T-helper 17 cell (primary cell): ENCODE data around the gene ZNF800. TPM values are rescaled to one million over a fixed set of nuclear protein-coding genes. Genes with fewer than 3 reads are reported as not detected.
"Not testable (repeated sequence)": the region's sequence is repeated elsewhere in the genome, so short reads cannot be mapped to it uniquely, and the experiment has no call there.

Experiments used
- ATAC-seq: fragments of 150-1000 bp; cut with Tn5 transposase; 2 replicates; pipeline ENCODE4 v1.10.0; 2021; ENCODE audit warnings: mild to moderate bottlenecking, moderate library complexity
- DNase-seq, 3 donors: peaks; one replicate each; pipeline versions ENCODE4 v3.0.0 to v3.0.0-alpha.2; 2020 to 2021
- H3K9me3 ChIP-seq: one replicate; pipeline ENCODE4 v1.7.0; 2013; ENCODE audit warnings: low read length, mild to moderate bottlenecking; ENCODE audit not compliant: control insufficient read depth, poor library complexity, severe bottlenecking
- H3K27ac Mint-ChIP-seq: one replicate; pipeline ENCODE4 v1.8.0; 2022; ENCODE audit warnings: mild to moderate bottlenecking, moderate library complexity, mixed read lengths
- H3K27me3 Mint-ChIP-seq: one replicate; pipeline ENCODE4 v1.8.0; 2022; ENCODE audit warnings: mixed read lengths
- H3K36me3 Mint-ChIP-seq: one replicate; pipeline ENCODE4 v1.8.0; 2022; ENCODE audit warnings: low read depth, mixed read lengths
- H3K4me1 Mint-ChIP-seq: one replicate; pipeline ENCODE4 v1.8.0; 2022; ENCODE audit warnings: mild to moderate bottlenecking, mixed read lengths
- H3K4me3 Mint-ChIP-seq: one replicate; pipeline ENCODE4 v1.8.0; 2022; ENCODE audit warnings: mild to moderate bottlenecking, moderate library complexity, mixed read lengths
- total RNA-seq, 4 donors: library from RNA in 2 of 4; stranded (reverse) in 2 of 4; gene quantifications; one replicate each; pipeline ENCODE4 v1.2.3 and lab custom pipeline; 2022 to 2026

Gene ZNF800
- total RNA-seq, 2 donors from 2014 or later = 67.2 to 70.1 TPM

DNA sequence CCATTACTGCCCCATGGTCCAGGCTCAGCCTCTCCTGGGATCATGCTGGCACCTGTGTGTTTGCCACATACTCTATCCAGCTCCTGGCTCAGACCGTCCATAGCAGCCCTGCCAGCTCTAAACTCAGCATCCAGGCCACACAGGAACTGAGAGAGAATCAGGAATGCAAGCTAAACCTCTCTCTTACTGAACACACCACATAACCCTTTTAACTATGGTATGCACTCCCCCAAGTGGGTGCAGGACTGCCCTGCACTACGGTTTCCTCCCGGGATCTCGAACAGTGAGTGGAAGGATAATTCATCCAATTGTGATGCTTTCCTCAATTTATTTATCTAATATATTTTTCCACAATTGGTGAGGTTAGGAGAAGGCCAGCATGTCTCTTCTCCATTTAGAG lies 17.1 kb upstream of the ZNF800 start:
- Mint-ChIP-seq H3K4me1 (peaks cover 25% of the 10 kb centered on the region), H3K36me3 (peaks cover 4% of the 10 kb centered on the region), H3K27me3 (peaks cover 10% of the 10 kb centered on the region), H3K4me3 (no peak overlapping the region), H3K27ac (no peak overlapping the region)
- H3K9me3 ChIP-seq = no peaks in the 10 kb centered on the region
- DNase-seq (no peak), ATAC-seq (no peak)

DNA sequence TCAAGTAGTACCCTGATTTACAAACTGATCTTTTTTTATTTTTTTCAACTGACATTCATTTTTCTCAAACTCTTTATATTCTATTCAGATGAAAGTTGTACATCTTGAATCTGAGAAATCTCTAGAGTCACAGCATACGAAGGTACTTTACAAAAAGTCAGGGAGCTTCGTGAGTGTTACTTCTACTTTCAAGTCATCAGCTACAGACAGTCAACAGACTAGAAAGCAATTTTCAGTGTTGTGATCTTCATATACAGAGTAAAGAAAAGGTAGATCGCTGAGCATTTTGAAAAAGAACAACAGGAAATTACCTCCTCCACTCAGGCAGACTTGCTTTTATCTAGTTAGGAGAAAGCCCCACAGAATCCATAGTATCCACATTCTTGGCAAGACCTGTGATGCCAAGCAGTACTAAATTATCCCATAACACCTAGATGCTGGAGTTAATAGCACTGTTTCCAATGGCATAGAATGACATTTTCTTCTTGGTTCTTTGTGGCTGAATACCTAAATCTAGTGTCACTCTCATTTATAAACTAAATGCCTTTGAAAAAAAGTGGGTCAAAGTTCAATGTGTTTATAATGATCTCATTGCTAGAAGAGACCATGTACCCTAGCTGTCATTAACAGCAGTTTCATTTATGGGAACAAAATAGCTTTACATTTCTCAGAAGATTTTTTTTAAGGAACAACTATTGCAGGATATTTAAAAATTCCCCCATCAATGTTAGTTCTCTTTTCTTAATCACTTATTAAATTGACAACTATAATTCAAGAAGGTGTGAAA lies 12.0 kb upstream of the ZNF800 start:
- Mint-ChIP-seq H3K27me3 (peaks cover 16% of the 10 kb centered on the region), H3K4me3 (no peak overlapping the region), H3K4me1 (peaks cover 13% of the 10 kb centered on the region), H3K27ac (peak overlapping the region; percentile 37), H3K36me3 (peaks cover 2% of the 10 kb centered on the region)
- DNase-seq (no peak), ATAC-seq (peak; percentile 41)
- no peaks in the 10 kb centered on the region for H3K9me3 ChIP-seq

DNA sequence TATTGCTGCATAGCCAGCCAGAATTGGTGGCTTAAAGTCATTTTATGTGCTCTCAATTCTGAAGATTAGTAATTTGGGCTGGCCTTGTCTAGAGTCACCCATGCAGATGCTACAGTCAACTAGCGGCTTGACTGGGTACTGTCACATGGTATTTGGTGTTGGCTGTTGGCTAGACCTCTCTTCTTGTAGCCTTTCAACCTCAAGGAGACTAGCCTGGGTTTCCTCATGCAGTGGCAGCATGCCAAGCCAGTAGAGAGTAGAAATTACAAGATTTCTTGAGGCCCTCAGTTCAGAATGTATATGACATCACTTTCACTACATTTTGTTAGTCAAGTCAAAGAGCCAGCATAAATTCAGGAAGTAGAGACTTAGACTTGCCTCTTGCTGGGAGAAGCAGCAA lies 3.7 kb upstream of the ZNF800 start:
- DNase-seq = no peak
- Mint-ChIP-seq H3K4me3 (no peak overlapping the region), H3K36me3 (peaks cover 3% of the 10 kb centered on the region), H3K27me3 (peaks cover 7% of the 10 kb centered on the region), H3K4me1 (peaks cover 12% of the 10 kb centered on the region), H3K27ac (no peak overlapping the region)
- no peaks in the 10 kb centered on the region for H3K9me3 ChIP-seq
- ATAC-seq = no peak

DNA sequence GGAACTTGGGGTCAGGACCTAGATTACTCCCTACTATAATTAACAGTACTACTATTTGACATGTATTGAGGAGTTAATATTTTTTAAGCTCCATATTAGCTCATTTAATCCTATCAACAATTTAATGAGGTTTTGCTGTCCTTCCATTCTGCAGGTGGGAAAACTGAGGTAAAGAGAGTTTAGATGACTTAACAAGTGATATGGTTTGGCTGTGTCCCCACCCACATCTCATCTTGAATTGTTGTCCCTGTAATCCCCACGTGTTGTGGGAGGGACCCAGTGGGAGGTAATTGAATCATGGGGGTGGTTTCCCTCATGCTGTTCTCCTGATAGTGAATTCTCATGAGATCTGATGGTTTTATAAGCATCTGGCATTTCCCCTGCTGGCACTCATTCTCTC lies 2.6 kb upstream of the ZNF800 start:
- not testable (repeated sequence) for H3K4me3 Mint-ChIP-seq, H3K27ac Mint-ChIP-seq, H3K27me3 Mint-ChIP-seq, H3K36me3 Mint-ChIP-seq, DNase-seq, H3K9me3 ChIP-seq, ATAC-seq
- H3K4me1 Mint-ChIP-seq = peaks cover 20% of the 10 kb centered on the region

DNA sequence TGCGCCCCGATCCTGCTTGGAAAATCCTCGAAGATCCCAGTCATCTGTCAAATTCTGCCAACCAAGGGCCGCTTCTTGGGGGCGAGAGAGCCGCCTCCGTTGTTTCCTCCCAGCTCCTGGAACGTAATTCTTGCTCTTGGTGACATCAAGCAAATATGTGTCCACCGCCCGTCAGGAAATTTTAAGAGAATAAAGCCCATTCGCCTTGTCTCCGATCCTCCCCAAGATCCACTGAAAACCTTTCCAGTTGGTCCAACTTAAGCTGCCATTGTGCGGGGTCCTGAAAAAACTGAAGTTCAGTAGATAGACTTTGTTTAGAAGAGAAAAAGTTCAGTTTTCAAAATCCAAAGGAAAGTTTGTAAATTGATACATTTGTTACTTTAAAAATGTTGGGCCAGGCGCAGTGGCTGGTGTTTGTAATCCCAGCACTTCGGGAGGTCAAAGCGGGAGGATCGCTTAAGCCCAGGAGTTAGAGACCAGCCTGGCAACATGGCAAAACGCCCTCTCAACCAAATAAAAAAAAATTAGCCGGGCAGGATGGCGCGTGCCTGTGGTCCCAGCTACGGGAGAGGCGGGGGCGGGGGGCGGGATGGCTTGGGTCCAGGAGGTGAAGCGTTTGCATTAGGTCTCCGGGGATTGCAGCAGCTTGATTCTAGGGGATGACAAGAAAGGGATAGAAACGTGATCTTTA lies 1.0 kb upstream of the ZNF800 start:
- H3K4me1 Mint-ChIP-seq = peaks cover 30% of the 10 kb centered on the region
- H3K9me3 ChIP-seq = no peaks in the 10 kb centered on the region
- H3K27ac Mint-ChIP-seq = peak overlapping the region; percentile 92
- peak overlapping the region; percentile 98 for H3K4me3 Mint-ChIP-seq
- H3K27me3 Mint-ChIP-seq = no peaks in the 10 kb centered on the region
- ATAC-seq = no peak
- DNase-seq = no peak
- peaks cover 6% of the 10 kb centered on the region for H3K36me3 Mint-ChIP-seq

GRCh38 chr7:127392182-127392565 lies 334 bp downstream of the ZNF800 start:
- peak; percentile 77 for ATAC-seq
- DNase-seq = peak; percentile 57 to 58 (median 58)
- H3K4me1 Mint-ChIP-seq = peaks cover 40% of the 10 kb centered on the region
- H3K27me3 Mint-ChIP-seq = no peaks in the 10 kb centered on the region
- H3K27ac Mint-ChIP-seq = peak overlapping the region; percentile 92
- peak overlapping the region; percentile 98 for H3K4me3 Mint-ChIP-seq
- H3K36me3 Mint-ChIP-seq = peaks cover 9% of the 10 kb centered on the region
- H3K9me3 ChIP-seq = no peaks in the 10 kb centered on the region

- ATAC-seq (peak; percentile 52), DNase-seq (peak; percentile 32 to 38 (median 36))
- Mint-ChIP-seq H3K36me3 (peaks cover 9% of the 10 kb centered on the region), H3K4me3 (peak overlapping the region; percentile 98), H3K4me1 (peaks cover 41% of the 10 kb centered on the region), H3K27ac (peak overlapping the region; percentile 92), H3K27me3 (no peaks in the 10 kb centered on the region)
- H3K9me3 ChIP-seq = no peaks in the 10 kb centered on the region
Measured at GRCh38 chr7:127391591-127392181, 822 bp downstream of the ZNF800 start.

DNA sequence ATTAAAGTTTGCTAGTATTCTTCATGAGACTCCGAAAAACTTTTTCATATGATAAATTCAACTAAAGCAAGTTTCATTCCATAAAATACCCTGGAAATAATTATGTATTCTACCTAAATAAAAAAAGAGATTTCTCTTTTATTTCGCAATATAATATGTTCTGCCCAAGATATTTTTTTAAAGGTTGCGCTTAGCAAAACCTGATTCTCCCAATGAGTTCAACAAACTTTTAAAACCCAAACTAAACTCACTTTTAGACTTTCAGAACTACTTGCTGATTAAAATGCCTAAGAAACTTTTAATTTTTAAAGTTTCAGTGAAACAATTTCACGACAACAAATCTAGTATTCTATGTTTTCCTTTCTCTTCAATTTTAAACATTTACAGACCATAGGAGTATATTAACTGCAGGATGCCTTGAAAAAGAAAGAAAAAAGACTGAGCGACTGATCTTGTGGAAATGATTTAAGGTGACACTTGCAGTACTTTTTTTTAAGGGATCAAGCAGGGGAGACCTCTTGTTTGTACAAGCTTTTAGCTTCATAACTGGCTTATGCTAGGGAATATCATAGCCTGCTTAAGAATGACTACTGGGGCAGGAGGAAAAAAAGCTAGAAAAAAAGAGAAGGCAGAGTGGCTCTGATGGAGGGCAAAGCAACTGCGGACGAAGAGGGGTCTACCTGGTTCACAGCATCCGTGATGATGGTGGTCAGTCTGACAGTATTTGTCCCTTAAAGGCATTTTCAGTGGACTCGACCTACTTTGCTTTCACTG lies 1.5 kb downstream of the ZNF800 start:
- peaks cover 44% of the 10 kb centered on the region for H3K4me1 Mint-ChIP-seq
- ATAC-seq (no peak), DNase-seq (no peak)
- H3K27ac Mint-ChIP-seq = peak overlapping the region; percentile 92
- H3K9me3 ChIP-seq = no peaks in the 10 kb centered on the region
- H3K4me3 Mint-ChIP-seq = peak overlapping the region; percentile 98
- H3K36me3 Mint-ChIP-seq = peaks cover 9% of the 10 kb centered on the region
- H3K27me3 Mint-ChIP-seq = no peaks in the 10 kb centered on the region

DNA sequence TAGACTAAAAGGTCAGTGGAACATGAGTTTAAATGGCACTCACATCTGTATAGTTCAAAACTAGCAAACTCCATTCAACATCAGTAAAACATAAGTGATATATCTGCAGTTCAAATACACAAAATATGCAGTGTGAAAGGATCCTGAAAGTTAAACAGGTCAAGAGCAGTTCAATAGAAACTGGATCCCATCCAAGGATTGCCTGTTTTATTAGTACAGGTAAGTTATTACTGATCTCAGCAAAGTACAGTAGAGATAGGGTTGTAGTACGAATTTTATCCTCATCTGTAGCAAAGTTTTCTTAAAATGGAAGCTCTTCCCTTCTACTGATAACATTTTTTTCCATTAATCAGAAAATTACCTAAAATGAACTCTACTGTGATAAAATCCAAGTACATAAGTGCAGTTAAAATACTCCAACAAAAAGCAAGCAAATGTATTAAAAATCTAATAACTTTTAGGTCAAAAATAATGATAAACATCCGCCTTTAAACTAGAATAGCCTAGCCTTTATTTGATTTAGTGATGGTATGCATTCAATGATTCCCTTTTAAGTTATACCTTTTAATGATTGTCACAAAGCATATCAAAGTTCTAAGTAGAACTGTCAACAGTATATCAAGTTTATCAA lies 2.2 kb downstream of the ZNF800 start:
- peak overlapping the region; percentile 33 for H3K4me3 Mint-ChIP-seq
- DNase-seq (no peak), ATAC-seq (no peak)
- H3K36me3 Mint-ChIP-seq = peaks cover 9% of the 10 kb centered on the region
- no peaks in the 10 kb centered on the region for H3K9me3 ChIP-seq
- H3K4me1 Mint-ChIP-seq = peaks cover 47% of the 10 kb centered on the region
- H3K27me3 Mint-ChIP-seq = no peaks in the 10 kb centered on the region
- peak overlapping the region; percentile 92 for H3K27ac Mint-ChIP-seq

DNA sequence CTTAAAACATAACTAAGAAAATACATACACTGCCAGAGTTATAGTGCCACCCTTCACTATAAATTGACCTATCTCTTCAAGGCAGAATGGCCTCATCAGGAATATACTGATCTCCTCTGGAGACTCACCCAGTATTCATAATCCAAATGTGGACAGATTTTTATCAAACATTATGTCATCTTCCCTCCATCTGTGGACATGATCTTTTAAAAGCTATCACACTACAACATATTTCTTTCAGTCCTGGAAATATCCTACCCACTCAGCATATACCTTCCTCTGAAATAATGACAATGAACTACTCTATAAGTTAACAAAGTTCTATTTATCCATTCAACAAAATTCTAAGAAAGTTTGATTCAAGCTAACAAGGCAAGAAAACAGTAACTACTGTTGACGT lies 3.2 kb downstream of the ZNF800 start:
- H3K9me3 ChIP-seq = no peaks in the 10 kb centered on the region
- Mint-ChIP-seq H3K27ac (peak overlapping the region; percentile 70), H3K36me3 (peaks cover 9% of the 10 kb centered on the region), H3K4me1 (peaks cover 47% of the 10 kb centered on the region), H3K4me3 (no peak overlapping the region), H3K27me3 (no peaks in the 10 kb centered on the region)
- ATAC-seq = no peak
- no peak for DNase-seq

DNA sequence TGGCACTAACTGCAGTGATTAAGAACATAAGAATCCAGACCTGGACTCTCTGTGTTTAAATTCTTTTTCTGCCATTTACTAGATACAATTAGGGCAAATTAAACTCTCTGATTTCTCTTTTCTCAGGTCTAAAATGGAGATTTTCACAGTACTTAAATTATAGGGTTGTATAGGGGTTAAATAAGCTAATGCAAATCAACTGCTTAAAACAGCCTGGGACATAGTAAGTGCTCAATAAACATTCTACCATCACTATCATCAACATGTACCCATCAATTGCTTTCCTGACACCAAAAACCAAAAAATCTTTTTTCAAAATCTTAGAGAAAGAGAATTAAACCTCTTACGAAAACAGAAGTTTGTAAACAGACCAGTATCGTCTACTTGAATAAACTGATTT lies 4.5 kb downstream of the ZNF800 start:
- H3K27ac Mint-ChIP-seq = peak overlapping the region; percentile 70
- ATAC-seq = no peak
- no peak for DNase-seq
- peak overlapping the region; percentile 39 for H3K4me3 Mint-ChIP-seq
- H3K36me3 Mint-ChIP-seq = peaks cover 13% of the 10 kb centered on the region
- no peaks in the 10 kb centered on the region for H3K27me3 Mint-ChIP-seq
- peaks cover 47% of the 10 kb centered on the region for H3K4me1 Mint-ChIP-seq
- H3K9me3 ChIP-seq = no peaks in the 10 kb centered on the region

DNA sequence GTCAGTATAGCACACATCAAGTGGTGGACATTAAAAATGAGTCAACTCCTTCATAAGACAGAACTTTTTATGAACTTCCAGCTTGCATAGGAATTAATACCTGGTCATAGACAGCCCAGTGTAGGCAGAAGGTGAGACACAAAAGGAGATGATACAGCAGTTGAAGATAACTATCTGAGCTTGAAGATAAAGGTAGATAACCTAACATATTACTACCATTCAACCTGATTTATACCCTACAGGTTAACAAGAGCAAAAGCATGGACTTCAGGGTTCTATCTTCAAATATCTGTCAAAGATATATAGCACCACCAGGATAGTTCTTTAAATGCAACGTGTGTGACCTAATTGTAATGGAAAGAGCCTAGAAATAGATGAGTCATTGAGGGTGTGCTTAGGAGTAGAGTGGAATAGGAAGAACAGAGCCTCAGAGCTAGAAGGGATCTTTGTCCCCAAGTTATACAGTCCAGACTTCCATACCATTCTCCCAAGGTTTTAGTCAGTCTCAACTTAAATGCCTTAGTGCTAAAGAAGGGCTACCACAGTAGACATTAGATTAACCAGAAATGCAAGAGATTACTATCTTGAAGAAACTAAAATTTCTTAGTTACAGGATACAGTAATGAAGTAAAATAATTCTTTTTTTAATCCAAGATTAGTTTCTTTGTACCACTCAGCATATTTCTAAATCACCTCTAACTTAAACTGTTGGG lies 9.2 kb downstream of the ZNF800 start:
- DNase-seq (no peak), ATAC-seq (peak; percentile 39)
- H3K4me3 Mint-ChIP-seq = peak overlapping the region; percentile 55
- no peaks in the 10 kb centered on the region for H3K27me3 Mint-ChIP-seq
- H3K27ac Mint-ChIP-seq = no peak overlapping the region
- no peaks in the 10 kb centered on the region for H3K9me3 ChIP-seq
- peaks cover 51% of the 10 kb centered on the region for H3K4me1 Mint-ChIP-seq
- peaks cover 11% of the 10 kb centered on the region for H3K36me3 Mint-ChIP-seq
